GDM1 (cell line): ENCODE results near the gene SYNPR.
"Not testable (repeated sequence)": the region's sequence is repeated elsewhere in the genome, so short reads cannot be mapped to it uniquely, and the experiment has no call there.

ENCODE experiments used
- DNase-seq: peaks from one replicate; lab custom pipeline; 2025; lab: John Stamatoyannopoulos, UW

SYNPR gene

GRCh38 chr3:63278171-63279004, at the start of gene SYNPR:
Gene SYNPR (plus strand): TSS chr3:63278308.
- DNase-seq = no peak

- DNase-seq = no peak
These were observed 49.4 kb upstream of the SYNPR start for GRCh38 chr3:63228677-63229076.

GRCh38 chr3:63230146-63230545, 48.0 kb upstream of the SYNPR start:
- no peak for DNase-seq

- DNase-seq = no peak
These were observed 46.5 kb upstream of the SYNPR start for GRCh38 chr3:63231643-63232042.

GRCh38 chr3:63232764-63233396, 45.2 kb upstream of the SYNPR start:
- no peak for DNase-seq

GRCh38 chr3:63240381-63240902, 37.7 kb upstream of the SYNPR start:
- no peak for DNase-seq

- DNase-seq = no peak
These were observed 36.0 kb upstream of the SYNPR start for GRCh38 chr3:63242124-63242523.

GRCh38 chr3:63244486-63244885, 33.6 kb upstream of the SYNPR start:
- DNase-seq = no peak

- DNase-seq = no peak
These were observed 32.3 kb upstream of the SYNPR start for GRCh38 chr3:63245726-63246241.

- DNase-seq = no peak
These were observed 30.1 kb upstream of the SYNPR start for GRCh38 chr3:63248015-63248414.

- no peak for DNase-seq
These were observed 26.6 kb upstream of the SYNPR start for GRCh38 chr3:63251499-63251898.

GRCh38 chr3:63255819-63256218, 22.3 kb upstream of the SYNPR start:
- not testable (repeated sequence) for DNase-seq

- no peak for DNase-seq
These were observed 13.4 kb upstream of the SYNPR start for GRCh38 chr3:63264716-63265115.

GRCh38 chr3:63274359-63274758, 3.7 kb upstream of the SYNPR start:
- DNase-seq = no peak

- DNase-seq = no peak
These were observed 1.1 kb downstream of the SYNPR start for GRCh38 chr3:63279005-63279841.

- no peak for DNase-seq
These were observed 9.5 kb downstream of the SYNPR start for GRCh38 chr3:63287610-63288009.

GRCh38 chr3:63290686-63291085, 12.6 kb downstream of the SYNPR start:
- no peak for DNase-seq

- no peak for DNase-seq
These were observed 16.2 kb downstream of the SYNPR start for GRCh38 chr3:63294332-63294731.

GRCh38 chr3:63295356-63295755, 17.2 kb downstream of the SYNPR start:
- DNase-seq = no peak

- no peak for DNase-seq
These were observed 17.7 kb downstream of the SYNPR start for GRCh38 chr3:63295806-63296205.

- no peak for DNase-seq
These were observed 18.1 kb downstream of the SYNPR start for GRCh38 chr3:63296249-63296648.

GRCh38 chr3:63303238-63303637, 25.1 kb downstream of the SYNPR start:
- no peak for DNase-seq
